ENCODE measurements around the gene SAMSN1. TPM values are rescaled to one million over a fixed set of nuclear protein-coding genes. Genes with fewer than 3 reads are reported as not detected.

Gene SAMSN1
- total RNA-seq, 3 donors from 2014 or later (not counting 1 experiment from before 2014, with no cell fraction given): 17.7 to 101 (median 18.2) TPM

DNA sequence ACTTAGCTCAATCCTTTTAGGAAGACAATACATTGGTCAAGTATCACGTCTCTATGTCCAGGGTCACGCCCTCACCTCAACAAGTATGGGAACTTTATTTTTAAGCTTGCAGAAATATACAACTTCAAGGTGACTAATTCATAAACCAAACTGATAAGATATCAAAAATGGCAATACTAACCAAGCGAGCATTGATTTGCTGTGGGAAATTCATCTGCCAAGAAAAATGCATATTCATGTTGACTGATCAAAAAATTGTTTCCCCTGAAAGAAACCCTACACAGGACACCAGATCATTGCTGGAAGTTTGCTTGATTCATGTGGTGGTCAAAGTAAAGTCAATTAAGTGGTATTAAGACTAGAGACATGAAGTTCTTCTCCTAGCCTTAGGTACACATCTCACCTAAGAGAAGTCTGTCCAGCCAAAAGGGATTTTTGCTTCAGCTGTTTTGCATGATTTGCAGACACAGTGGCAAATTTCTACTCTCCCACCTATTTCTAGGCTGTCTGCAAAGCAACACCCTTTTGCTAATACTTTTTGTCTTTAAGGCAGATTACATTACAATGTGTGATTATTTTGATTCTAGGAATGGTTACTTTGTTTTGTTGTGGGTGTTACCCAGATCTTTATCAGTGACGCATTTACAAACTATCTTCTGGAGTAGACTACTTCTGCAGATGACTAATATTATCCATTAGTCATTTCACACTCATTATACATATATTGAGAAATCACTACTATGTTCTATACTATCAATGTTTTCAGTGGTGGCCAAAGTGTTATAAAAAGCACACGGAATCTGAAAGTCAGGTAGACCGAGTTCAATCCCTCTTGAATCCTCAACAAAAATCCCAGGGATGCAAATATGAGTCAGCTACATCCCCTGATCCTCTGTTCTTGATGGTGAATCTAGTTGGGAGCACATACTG, 12.4 kb downstream of the SAMSN1 start:
- DNase-seq (peak in 1 of 2 donors; percentile 84), ATAC-seq (peak; percentile 83 to 87 (median 85))
- WGBS (ENCODE audit: insufficient coverage): 61% methylated on average over 3 of the region's 6 CpGs
- no peaks in the 10 kb centered on the region for H3K27me3 Mint-ChIP-seq (ENCODE audit: low read depth in 2 of 2)
- H3K4me1 Mint-ChIP-seq: peaks cover 37 to 60% of the 10 kb centered on the region in 2 donors
- Histone ChIP-seq H3K27me3 (ENCODE audit: control insufficient read depth, insufficient read depth, low read length) (no peaks in the 10 kb centered on the region), H3K9me3 (ENCODE audit: control insufficient read depth, insufficient read depth, low read length) (no peaks in the 10 kb centered on the region), H3K27ac (ENCODE audit: low read length) (peak overlapping the region; percentile 93), H3K36me3 (ENCODE audit: control insufficient read depth, insufficient read depth, low read length) (no peaks in the 10 kb centered on the region), H3K4me1 (ENCODE audit: control insufficient read depth, insufficient read depth, low read length) (peaks cover 8% of the 10 kb centered on the region), H3K4me3 (ENCODE audit: low read length) (peak overlapping the region; percentile 19)
- H3K27ac Mint-ChIP-seq: peak overlapping the region; percentile 93 to 95
- peak overlapping the region; percentile 82 for H3K4me3 Mint-ChIP-seq
- peaks cover 3 to 4% of the 10 kb centered on the region in 2 donors for H3K9me3 Mint-ChIP-seq
- TF ChIP-seq, protein P1, sequence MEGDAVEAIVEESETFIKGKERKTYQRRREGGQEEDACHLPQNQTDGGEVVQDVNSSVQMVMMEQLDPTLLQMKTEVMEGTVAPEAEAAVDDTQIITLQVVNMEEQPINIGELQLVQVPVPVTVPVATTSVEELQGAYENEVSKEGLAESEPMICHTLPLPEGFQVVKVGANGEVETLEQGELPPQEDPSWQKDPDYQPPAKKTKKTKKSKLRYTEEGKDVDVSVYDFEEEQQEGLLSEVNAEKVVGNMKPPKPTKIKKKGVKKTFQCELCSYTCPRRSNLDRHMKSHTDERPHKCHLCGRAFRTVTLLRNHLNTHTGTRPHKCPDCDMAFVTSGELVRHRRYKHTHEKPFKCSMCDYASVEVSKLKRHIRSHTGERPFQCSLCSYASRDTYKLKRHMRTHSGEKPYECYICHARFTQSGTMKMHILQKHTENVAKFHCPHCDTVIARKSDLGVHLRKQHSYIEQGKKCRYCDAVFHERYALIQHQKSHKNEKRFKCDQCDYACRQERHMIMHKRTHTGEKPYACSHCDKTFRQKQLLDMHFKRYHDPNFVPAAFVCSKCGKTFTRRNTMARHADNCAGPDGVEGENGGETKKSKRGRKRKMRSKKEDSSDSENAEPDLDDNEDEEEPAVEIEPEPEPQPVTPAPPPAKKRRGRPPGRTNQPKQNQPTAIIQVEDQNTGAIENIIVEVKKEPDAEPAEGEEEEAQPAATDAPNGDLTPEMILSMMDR (IDR thresholded peaks at IDR 0.05): no peak
- intact Hi-C loops (cut with micrococcal nuclease): loop anchor here (1.0 to 10.0 kb wide), 5 partner anchors 9 to 1201 kb away; partner anchors contain the start of genes HSPA13 and SAMSN1
- H3K36me3 Mint-ChIP-seq: no peaks in the 10 kb centered on the region

DNA sequence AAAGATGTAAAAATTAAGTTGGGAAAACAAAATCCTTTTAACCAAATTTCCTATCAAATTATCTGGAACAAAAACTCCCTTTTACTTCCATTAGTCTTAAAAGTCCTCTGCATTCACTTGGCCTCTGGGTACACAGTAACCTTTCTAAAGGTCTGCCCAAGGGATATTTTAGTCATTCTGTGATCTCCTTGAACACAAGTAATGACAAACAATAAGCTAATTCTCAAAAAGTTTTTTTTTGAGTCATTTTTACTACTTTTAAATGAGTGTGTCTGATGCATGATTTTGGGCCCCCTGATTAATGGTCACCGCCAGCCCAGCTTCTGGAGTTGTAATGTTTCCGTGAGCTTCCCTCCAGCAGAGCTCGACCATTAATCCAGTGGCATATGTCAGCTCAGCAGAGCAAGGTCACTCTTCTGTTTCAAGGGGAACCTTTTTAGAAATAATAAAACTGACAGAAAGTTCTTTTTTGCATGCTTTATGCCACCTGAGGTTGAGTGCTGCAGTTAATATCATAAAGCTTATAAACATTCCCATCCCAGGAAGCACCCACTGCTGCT, 14.3 kb downstream of the SAMSN1 start:
- no peak for DNase-seq
- Histone ChIP-seq H3K4me1 (ENCODE audit: control insufficient read depth, insufficient read depth, low read length) (peaks cover 8% of the 10 kb centered on the region), H3K27me3 (ENCODE audit: control insufficient read depth, insufficient read depth, low read length) (no peaks in the 10 kb centered on the region), H3K27ac (ENCODE audit: low read length) (peak overlapping the region; percentile 32), H3K4me3 (ENCODE audit: low read length) (no peak overlapping the region), H3K9me3 (ENCODE audit: control insufficient read depth, insufficient read depth, low read length) (no peaks in the 10 kb centered on the region), H3K36me3 (ENCODE audit: control insufficient read depth, insufficient read depth, low read length) (no peaks in the 10 kb centered on the region)
- 91% methylated on average over 3 of the region's 3 CpGs for WGBS (ENCODE audit: insufficient coverage)
- no peak overlapping the region for H3K4me3 Mint-ChIP-seq
- no peak for ATAC-seq
- intact Hi-C loops (cut with micrococcal nuclease): loop anchor here (10.0 kb wide), 1 partner anchor 1203 kb away; no protein-coding TSS in a partner anchor
- H3K4me1 Mint-ChIP-seq: peaks cover 48 to 53% of the 10 kb centered on the region in 2 donors
- TF ChIP-seq, protein P1 (IDR thresholded peaks at IDR 0.05): no peak
- peak overlapping the region; percentile 17 to 69 for H3K27ac Mint-ChIP-seq
- H3K36me3 Mint-ChIP-seq: no peaks in the 10 kb centered on the region
- no peaks in the 10 kb centered on the region for H3K9me3 Mint-ChIP-seq
- no peaks in the 10 kb centered on the region for H3K27me3 Mint-ChIP-seq (ENCODE audit: low read depth in 2 of 2)

DNA sequence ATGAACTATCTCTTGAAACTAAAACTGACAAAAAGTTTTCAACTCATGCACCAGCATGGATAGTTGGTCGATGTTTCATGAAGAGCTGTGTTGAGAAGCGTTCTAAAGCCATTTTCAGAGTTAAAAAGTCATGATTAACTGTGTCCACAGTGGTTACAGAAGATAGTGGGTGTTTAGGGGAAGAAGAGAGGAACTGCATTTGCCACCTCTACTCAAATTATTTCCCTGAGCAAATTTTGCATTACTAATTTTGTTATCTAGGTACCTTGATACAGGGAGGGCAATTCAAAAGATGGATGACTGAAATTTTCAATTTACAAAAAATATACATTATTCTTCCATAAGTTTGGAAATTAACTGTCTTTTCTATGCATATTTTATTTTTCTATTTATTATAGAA, 15.5 kb downstream of the SAMSN1 start:
- Histone ChIP-seq H3K9me3 (ENCODE audit: control insufficient read depth, insufficient read depth, low read length) (no peaks in the 10 kb centered on the region), H3K27ac (ENCODE audit: low read length) (no peak overlapping the region), H3K36me3 (ENCODE audit: control insufficient read depth, insufficient read depth, low read length) (no peaks in the 10 kb centered on the region), H3K4me1 (ENCODE audit: control insufficient read depth, insufficient read depth, low read length) (peaks cover 8% of the 10 kb centered on the region), H3K27me3 (ENCODE audit: control insufficient read depth, insufficient read depth, low read length) (no peaks in the 10 kb centered on the region), H3K4me3 (ENCODE audit: low read length) (no peak overlapping the region)
- Mint-ChIP-seq H3K36me3 (no peaks in the 10 kb centered on the region), H3K4me3 (no peak overlapping the region), H3K9me3 (no peaks in the 10 kb centered on the region), H3K27ac (no peak overlapping the region), H3K27me3 (ENCODE audit: low read depth in 2 of 2) (no peaks in the 10 kb centered on the region), H3K4me1 (peaks cover 47 to 48% of the 10 kb centered on the region in 2 donors)
- TF ChIP-seq, protein P1 (IDR thresholded peaks at IDR 0.05): no peak
- intact Hi-C loops (cut with micrococcal nuclease): loop anchor here (10.0 kb wide), 1 partner anchor 1204 kb away; no protein-coding TSS in a partner anchor
- WGBS (ENCODE audit: insufficient coverage): 83% methylated on average over 2 of the region's 2 CpGs
- ATAC-seq: no peak
- DNase-seq: no peak
